Calu3 (cell line): ENCODE measurements around the gene HIVEP3. TPM values are rescaled to one million over a fixed set of nuclear protein-coding genes. Genes with fewer than 3 reads are reported as not detected.

ENCODE experiments used
- BruUV-seq: library from RNA; stranded (reverse); fragments of 400-500 nt; replicated peaks from 2 replicates; lab custom pipeline; 2021; lab: Mats Ljungman, UMichigan
- CTCF ChIA-PET: fragments of 300-600 bp; sonication (Branson Sonifier 250); formaldehyde crosslinking; loops from one replicate; lab custom pipeline; 2022; ENCODE audit warnings: antibody characterized with exemption; lab: Charles Lee
- DNase-seq: peaks from one replicate; pipeline ENCODE4 v3.0.0; 2022
- H3K27ac Mint-ChIP-seq: one replicate; pipeline ENCODE4 v1.8.0; 2022; ENCODE audit warnings: mixed read lengths; ENCODE audit not compliant: unreplicated experiment
- H3K27me3 Mint-ChIP-seq: one replicate; pipeline ENCODE4 v1.8.0; 2022; ENCODE audit warnings: mixed read lengths; ENCODE audit not compliant: unreplicated experiment
- H3K36me3 Mint-ChIP-seq: one replicate; pipeline ENCODE4 v1.8.0; 2022; ENCODE audit warnings: mild to moderate bottlenecking, moderate library complexity, mixed read lengths; ENCODE audit not compliant: insufficient read depth, unreplicated experiment
- H3K4me1 Mint-ChIP-seq: one replicate; pipeline ENCODE4 v1.8.0; 2022; ENCODE audit warnings: mild to moderate bottlenecking, low read depth, mixed read lengths; ENCODE audit not compliant: unreplicated experiment
- H3K4me3 Mint-ChIP-seq: one replicate; pipeline ENCODE4 v1.8.0; 2022; ENCODE audit warnings: mild to moderate bottlenecking, low read depth, moderate library complexity, mixed read lengths; ENCODE audit not compliant: unreplicated experiment
- H3K9me3 Mint-ChIP-seq: one replicate; pipeline ENCODE4 v1.8.0; 2022; ENCODE audit warnings: low read depth, mixed read lengths; ENCODE audit not compliant: unreplicated experiment
- intact Hi-C: fragments of 100-400 bp; cut with micrococcal nuclease; formaldehyde crosslinking; loops from one replicate; pipeline ENCODE4 v1.10.0; 2022; ENCODE audit not compliant: unreplicated experiment
- total RNA-seq: library from RNA; stranded (reverse); gene quantifications from 2 replicates; pipeline ENCODE4 v1.2.3, GENCODE V29; 2022
- TF ChIP-seq, protein P1 (sequence below): fragments of 200-600 bp; IDR thresholded peaks from one replicate; pipeline ENCODE4 v1.8.0; 2022; ENCODE audit warnings: antibody characterized with exemption; ENCODE audit not compliant: unreplicated experiment

HIVEP3 gene
- total RNA-seq, 1 experiment from 2014 or later = 9.0 TPM

DNA sequence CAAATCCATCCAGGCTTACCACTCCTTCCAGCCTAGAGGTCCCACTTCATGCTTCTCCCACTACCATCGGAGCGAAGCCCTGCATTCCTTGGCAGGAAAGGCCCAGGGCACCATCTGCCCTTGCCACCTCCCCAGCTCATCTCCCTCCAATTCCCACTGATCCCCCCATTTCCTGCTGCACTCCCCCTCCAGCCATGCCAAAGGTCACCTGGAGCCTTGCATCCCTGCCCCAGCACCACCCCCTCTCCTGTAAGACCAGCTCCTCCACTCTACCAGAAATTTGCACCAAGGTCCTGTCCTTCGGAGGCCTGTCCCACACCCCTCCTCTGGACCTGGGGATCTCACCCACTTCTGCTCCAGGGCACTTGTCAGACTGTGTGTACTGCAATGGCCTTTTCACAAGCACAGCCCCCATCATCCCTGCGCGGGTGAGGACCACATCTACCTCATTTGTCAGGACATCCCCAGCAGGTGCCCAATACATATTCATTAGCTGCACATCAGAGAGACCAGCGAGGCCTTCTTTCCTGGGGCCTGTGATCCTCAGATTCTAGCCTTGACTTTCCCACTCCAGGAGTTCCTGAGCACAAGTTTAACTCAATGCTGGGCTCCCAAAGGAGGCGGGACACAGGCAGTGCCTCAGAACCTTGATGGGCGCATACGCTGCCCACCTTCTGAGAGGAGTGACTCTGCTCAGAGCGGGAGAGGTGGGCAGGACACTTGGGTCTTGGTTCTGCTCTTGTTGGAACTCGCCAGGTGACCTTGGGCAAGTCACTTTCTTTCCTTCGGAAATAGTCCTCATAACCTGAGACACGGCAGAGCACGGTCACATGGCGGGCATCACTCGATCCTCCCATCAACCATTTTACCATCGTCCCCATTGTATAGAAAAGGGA lies 384.3 kb downstream of the HIVEP3 start:
- no peak overlapping the region for H3K4me3 Mint-ChIP-seq
- no peak for DNase-seq
- no peak overlapping the region for H3K27ac Mint-ChIP-seq
- H3K4me1 Mint-ChIP-seq = no peaks in the 10 kb centered on the region
- BruUV-seq = no TSS peak
- no peaks in the 10 kb centered on the region for H3K36me3 Mint-ChIP-seq
- intact Hi-C loops = no loop called here
- peaks cover 3% of the 10 kb centered on the region for H3K9me3 Mint-ChIP-seq
- TF ChIP-seq, protein P1, sequence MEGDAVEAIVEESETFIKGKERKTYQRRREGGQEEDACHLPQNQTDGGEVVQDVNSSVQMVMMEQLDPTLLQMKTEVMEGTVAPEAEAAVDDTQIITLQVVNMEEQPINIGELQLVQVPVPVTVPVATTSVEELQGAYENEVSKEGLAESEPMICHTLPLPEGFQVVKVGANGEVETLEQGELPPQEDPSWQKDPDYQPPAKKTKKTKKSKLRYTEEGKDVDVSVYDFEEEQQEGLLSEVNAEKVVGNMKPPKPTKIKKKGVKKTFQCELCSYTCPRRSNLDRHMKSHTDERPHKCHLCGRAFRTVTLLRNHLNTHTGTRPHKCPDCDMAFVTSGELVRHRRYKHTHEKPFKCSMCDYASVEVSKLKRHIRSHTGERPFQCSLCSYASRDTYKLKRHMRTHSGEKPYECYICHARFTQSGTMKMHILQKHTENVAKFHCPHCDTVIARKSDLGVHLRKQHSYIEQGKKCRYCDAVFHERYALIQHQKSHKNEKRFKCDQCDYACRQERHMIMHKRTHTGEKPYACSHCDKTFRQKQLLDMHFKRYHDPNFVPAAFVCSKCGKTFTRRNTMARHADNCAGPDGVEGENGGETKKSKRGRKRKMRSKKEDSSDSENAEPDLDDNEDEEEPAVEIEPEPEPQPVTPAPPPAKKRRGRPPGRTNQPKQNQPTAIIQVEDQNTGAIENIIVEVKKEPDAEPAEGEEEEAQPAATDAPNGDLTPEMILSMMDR = no peak
- CTCF ChIA-PET = interaction anchor here (2.2 kb wide), 1 partner anchor 19 kb away, joined by 9 read pairs; no protein-coding TSS in a partner anchor
- H3K27me3 Mint-ChIP-seq = peaks cover 51% of the 10 kb centered on the region

- CTCF ChIA-PET = interaction anchor here (2.2 kb wide), 1 partner anchor 18 kb away, joined by 9 read pairs; no protein-coding TSS in a partner anchor
- Mint-ChIP-seq H3K9me3 (peaks cover 3% of the 10 kb centered on the region), H3K4me1 (no peaks in the 10 kb centered on the region), H3K36me3 (no peaks in the 10 kb centered on the region), H3K27me3 (peaks cover 51% of the 10 kb centered on the region), H3K4me3 (no peak overlapping the region), H3K27ac (no peak overlapping the region)
- intact Hi-C loops = no loop called here
- BruUV-seq = no TSS peak
- TF ChIP-seq, protein P1 = no peak
- no peak for DNase-seq
Measured at GRCh38 chr1:41533731-41534080, 385.0 kb downstream of the HIVEP3 start.

DNA sequence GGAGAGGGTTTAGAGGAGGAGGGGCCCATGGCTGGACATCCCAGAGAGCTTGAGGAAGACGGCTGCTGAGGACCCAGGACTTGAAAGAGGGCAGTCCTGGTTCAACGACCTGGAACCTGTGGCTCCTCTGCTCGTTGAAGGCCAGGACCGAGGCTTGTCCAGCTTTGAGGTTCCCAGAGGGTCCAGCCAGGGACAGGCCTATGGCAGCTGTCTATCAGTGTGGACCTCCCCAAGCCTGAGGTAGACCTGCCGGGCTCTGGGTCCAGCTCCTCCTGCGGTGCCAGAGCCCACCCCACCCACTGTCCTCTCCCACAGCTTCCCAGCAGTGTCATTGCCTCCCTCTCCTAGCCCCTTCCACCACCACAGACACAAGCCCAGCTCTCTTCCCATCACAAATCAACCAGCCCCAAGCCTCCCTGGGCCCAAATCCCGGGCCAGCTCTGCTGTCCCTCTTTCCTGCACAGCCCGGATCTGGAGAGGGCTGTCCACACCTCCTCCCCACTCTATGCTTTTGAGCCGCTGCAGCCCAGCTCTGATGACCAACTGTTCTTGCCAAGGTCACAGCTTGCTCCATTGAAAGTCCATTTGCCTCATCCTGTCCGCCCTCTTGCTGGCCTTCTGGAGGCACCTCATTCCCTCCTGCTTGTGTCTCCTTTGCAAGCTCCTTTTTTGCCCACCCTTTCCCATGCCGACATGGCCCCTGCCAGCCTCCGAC lies 385.5 kb downstream of the HIVEP3 start:
- no peak overlapping the region for H3K27ac Mint-ChIP-seq
- BruUV-seq = no TSS peak
- DNase-seq = no peak
- H3K27me3 Mint-ChIP-seq = peaks cover 51% of the 10 kb centered on the region
- CTCF ChIA-PET = interaction anchor here (2.2 kb wide), 1 partner anchor 18 kb away, joined by 9 read pairs; no protein-coding TSS in a partner anchor
- H3K4me1 Mint-ChIP-seq = no peaks in the 10 kb centered on the region
- intact Hi-C loops = no loop called here
- H3K4me3 Mint-ChIP-seq = no peak overlapping the region
- peaks cover 3% of the 10 kb centered on the region for H3K9me3 Mint-ChIP-seq
- H3K36me3 Mint-ChIP-seq = no peaks in the 10 kb centered on the region
- TF ChIP-seq, protein P1 = no peak

- intact Hi-C loops = no loop called here
- CTCF ChIA-PET = interaction anchor here (2.2 kb wide), 1 partner anchor 17 kb away, joined by 9 read pairs; no protein-coding TSS in a partner anchor
- Mint-ChIP-seq H3K9me3 (peaks cover 3% of the 10 kb centered on the region), H3K27me3 (peaks cover 51% of the 10 kb centered on the region), H3K36me3 (no peaks in the 10 kb centered on the region), H3K4me3 (no peak overlapping the region), H3K4me1 (no peaks in the 10 kb centered on the region), H3K27ac (no peak overlapping the region)
- TF ChIP-seq, protein P1 = no peak
- no TSS peak for BruUV-seq
- no peak for DNase-seq
Measured at GRCh38 chr1:41532206-41532975, 386.3 kb downstream of the HIVEP3 start.
